BE2C (cell line): Measurements from ENCODE around the gene SLC7A8.

Experiments
- DNase-seq: peaks from one replicate; pipeline ENCODE4 v3.0.0-alpha.2; 2020
- H3K27me3 ChIP-seq: fragments of 250-450 bp; sonication (Bioruptor Pico); 2 replicates; pipeline ENCODE4 v1.5.1; 2020; ENCODE audit warnings: mild to moderate bottlenecking
- H3K36me3 ChIP-seq: fragments of 250-450 bp; sonication (Bioruptor Pico); 2 replicates; pipeline ENCODE4 v1.5.1; 2020; ENCODE audit warnings: mild to moderate bottlenecking
- H3K4me1 ChIP-seq: fragments of 250-450 bp; sonication (Bioruptor Pico); 2 replicates; pipeline ENCODE4 v1.5.1; 2020
- H3K4me3 ChIP-seq: 2 replicates; pipeline ENCODE4 v1.5.1; 2011; ENCODE audit warnings: low read depth, low read length
- H3K9me3 ChIP-seq: fragments of 250-450 bp; sonication (Bioruptor Pico); 2 replicates; pipeline ENCODE4 v1.5.1; 2020
- TF ChIP-seq, protein P1 (sequence below): IDR thresholded peaks from 2 replicates; pipeline ENCODE4 v1.5.1; 2012; ENCODE audit warnings: mild to moderate bottlenecking, low read depth, low read length

The SLC7A8 gene

DNA sequence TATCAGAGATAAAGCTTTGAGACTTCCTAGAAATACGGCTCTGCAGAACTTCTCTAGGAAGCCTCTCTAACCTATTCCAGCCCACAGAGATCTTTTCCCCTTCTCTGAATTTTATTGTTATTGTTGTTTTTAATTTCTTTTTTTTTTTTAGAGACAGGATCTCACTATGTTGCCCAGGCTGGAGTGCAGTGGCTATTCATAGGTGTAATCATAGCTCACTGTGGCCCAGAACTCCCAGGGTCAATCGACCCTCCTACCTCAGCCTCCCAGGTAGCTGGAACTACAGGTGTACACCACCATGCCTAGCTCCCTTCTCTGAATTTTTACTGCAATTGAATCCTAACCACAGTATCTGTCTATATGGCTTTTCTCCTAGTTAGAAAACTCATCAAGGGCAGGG is 19.6 kb downstream of the SLC7A8 start:
- DNase-seq: no peak
- no peaks in the 10 kb centered on the region; the same call in 1 of the 2 replicates for H3K27me3 ChIP-seq

DNA sequence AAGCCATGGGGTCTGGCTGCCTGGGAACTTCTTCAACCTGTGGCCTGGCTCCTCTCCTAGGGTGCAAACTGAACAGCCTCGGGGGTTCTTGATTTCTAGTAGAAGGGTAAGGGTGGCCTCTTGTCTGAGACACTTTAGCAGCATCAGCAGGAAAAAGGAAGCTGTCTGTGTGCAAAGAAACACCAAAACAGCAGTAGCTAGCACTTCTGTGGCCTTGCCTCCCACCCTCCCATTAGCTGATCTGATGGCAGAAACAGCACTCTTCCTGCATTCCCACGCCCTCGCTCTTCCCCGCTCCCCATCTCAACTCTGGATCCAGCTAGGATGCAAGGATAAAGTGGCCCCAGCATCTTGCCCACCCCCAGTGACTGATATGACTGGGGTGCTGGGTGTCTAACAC is 20.7 kb downstream of the SLC7A8 start:
- Histone ChIP-seq H3K36me3 (no peaks in the 10 kb centered on the region), H3K27me3 (no peaks in the 10 kb centered on the region; the same call in 1 of the 2 replicates), H3K4me1 (no peaks in the 10 kb centered on the region), H3K4me3 (no peak overlapping the region), H3K9me3 (no peaks in the 10 kb centered on the region)
- DNase-seq: no peak
- TF ChIP-seq, protein P1, sequence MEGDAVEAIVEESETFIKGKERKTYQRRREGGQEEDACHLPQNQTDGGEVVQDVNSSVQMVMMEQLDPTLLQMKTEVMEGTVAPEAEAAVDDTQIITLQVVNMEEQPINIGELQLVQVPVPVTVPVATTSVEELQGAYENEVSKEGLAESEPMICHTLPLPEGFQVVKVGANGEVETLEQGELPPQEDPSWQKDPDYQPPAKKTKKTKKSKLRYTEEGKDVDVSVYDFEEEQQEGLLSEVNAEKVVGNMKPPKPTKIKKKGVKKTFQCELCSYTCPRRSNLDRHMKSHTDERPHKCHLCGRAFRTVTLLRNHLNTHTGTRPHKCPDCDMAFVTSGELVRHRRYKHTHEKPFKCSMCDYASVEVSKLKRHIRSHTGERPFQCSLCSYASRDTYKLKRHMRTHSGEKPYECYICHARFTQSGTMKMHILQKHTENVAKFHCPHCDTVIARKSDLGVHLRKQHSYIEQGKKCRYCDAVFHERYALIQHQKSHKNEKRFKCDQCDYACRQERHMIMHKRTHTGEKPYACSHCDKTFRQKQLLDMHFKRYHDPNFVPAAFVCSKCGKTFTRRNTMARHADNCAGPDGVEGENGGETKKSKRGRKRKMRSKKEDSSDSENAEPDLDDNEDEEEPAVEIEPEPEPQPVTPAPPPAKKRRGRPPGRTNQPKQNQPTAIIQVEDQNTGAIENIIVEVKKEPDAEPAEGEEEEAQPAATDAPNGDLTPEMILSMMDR: no peak

More for the DNA sequence above, 19.6 kb downstream of the SLC7A8 start:
- TF ChIP-seq, protein P1: no peak
- H3K9me3 ChIP-seq: no peaks in the 10 kb centered on the region
- H3K4me1 ChIP-seq: no peaks in the 10 kb centered on the region
- H3K36me3 ChIP-seq: no peaks in the 10 kb centered on the region
- H3K4me3 ChIP-seq: no peak overlapping the region

DNA sequence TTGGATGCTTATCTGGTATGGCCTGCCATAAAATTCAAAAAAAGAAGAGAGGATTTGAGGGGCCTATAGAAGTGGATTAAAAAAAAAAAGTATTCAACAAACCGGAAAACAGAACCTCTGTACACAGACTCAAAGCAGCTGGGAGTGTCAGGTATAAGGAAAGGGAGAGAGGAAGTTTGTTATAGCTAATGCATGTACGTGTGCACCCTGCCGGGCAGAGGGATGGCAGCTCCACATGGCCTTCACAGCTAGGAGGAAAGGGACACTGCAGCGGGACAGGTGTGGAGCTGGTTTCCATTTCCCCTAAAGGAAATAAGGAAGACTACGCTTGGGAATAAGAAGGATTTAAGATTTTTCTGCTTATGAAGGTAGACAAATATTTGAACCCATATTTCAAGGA is 21.5 kb downstream of the SLC7A8 start:
- H3K27me3 ChIP-seq: no peaks in the 10 kb centered on the region; the same call in 1 of the 2 replicates
- H3K4me3 ChIP-seq: no peak overlapping the region
- TF ChIP-seq, protein P1: no peak
- H3K4me1 ChIP-seq: no peaks in the 10 kb centered on the region
- no peak for DNase-seq
- H3K36me3 ChIP-seq: no peaks in the 10 kb centered on the region
- H3K9me3 ChIP-seq: no peaks in the 10 kb centered on the region

DNA sequence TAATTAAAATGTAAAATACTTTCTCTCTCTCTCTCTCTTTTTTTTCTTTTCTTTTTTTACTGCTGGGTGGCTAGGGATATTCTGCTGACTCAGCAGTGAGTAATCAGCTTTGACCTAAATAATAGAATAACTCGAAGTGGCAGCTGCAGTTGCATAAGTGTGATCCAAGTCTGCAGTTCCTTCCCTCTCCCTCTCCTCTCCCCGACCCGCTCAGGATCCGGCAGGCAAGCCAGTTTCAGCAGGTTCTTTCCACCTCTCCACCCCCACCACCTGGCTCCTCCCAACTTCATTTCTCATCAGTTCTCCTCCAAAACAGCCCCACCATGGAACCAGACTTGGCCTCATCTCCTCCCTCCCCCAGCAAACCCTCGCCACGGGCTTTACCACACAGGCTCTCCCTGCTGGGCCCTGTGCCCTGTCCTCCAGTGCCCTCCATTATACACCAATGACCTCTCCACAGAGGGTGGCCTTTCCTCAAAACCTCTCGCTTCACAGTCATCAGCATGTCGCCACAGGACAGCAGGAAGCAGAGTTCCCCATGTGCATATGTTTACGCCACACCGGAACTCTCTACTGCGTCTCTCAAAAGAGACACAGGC is 22.4 kb downstream of the SLC7A8 start:
- H3K4me3 ChIP-seq: no peak overlapping the region
- no peaks in the 10 kb centered on the region for H3K27me3 ChIP-seq
- TF ChIP-seq, protein P1: no peak
- no peak for DNase-seq
- H3K4me1 ChIP-seq: no peaks in the 10 kb centered on the region
- H3K9me3 ChIP-seq: no peaks in the 10 kb centered on the region
- no peaks in the 10 kb centered on the region for H3K36me3 ChIP-seq

DNA sequence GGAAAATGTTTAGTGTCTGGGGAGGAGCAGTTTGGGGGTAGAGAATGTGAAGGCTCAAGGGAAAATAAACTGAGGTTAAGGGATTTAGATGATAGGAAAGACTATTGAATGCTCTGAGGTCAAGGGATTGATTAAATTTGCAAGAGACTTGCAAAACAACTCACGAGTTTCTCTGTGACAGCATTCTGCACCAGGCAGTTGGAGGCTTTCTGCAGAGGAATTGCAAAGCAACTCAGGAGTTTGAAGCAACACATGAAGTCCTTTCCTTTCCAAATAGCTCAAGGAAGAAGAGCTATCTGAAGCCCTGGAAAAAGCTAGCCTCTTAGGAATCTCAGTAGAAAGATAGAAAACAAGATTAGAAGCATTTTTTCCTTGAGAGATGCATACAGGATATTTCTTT is 23.9 kb downstream of the SLC7A8 start:
- Histone ChIP-seq H3K4me3 (no peak overlapping the region), H3K4me1 (no peaks in the 10 kb centered on the region; the same call in 1 of the 2 replicates), H3K27me3 (no peaks in the 10 kb centered on the region), H3K9me3 (no peaks in the 10 kb centered on the region), H3K36me3 (no peaks in the 10 kb centered on the region)
- TF ChIP-seq, protein P1: no peak
- no peak for DNase-seq

DNA sequence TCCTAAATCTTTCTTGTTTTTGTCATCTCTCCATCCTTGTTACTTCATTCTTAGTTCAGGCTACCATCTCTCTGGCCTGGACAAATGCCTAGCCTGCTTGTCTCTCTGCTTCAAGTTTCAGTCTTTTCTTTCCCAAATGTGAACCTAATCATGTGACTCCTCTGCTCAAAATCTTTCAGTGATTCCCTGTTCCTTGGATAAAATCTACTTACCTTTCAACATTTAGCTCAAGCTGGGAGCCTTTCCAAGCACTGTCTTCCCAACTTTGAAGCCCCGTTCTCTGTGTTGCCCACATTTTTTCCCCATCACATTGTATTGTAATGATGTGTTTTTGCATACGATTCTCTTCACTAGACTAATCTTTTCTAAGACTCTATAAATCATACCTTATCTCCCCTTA is 24.7 kb downstream of the SLC7A8 start:
- DNase-seq: no peak

More for the DNA sequence above, 24.7 kb downstream of the SLC7A8 start:
- Histone ChIP-seq H3K4me3 (no peak overlapping the region), H3K4me1 (no peaks in the 10 kb centered on the region; the same call in 1 of the 2 replicates), H3K36me3 (no peaks in the 10 kb centered on the region), H3K9me3 (no peaks in the 10 kb centered on the region), H3K27me3 (no peaks in the 10 kb centered on the region)
- TF ChIP-seq, protein P1: no peak
